ENCODE results near the gene ABHD6.
"Not testable (repeated sequence)": the region's sequence is repeated elsewhere in the genome, so short reads cannot be mapped to it uniquely, and the experiment has no call there.

The ABHD6 gene

DNA sequence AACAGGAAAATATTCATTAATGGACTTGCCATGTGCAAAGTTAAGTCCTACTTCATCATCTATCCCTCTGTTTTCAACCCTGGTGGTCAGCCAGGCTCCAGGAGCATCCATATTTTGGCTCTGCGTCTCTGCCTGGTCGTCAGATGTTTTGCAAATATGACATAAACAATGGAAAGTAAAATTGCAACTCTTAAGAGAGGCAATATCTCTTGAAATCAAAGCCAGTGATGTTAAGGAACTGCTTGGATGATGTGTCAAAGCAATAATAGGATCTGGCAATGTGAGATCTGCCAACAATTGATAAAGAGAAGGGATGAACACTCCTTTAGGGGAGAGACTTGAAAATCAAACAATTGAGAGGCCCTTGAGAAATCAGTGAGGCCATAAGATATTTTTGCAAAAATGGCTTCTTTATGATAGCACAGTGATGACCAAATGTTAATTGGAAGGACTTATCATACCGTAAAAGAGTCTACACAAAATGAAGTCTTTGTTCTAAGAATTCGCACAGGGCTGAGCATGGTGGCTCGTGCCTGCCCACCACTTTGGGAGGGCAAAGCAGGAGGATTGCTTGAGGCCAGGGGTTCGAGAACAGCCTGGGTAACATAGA lies 6.5 kb downstream of the ABHD6 start:
- no peak for DNase-seq (ENCODE audit: insufficient read length, low spot score)
- TF ChIP-seq POLR2A (IDR thresholded peaks at IDR 0.05; ENCODE audit: low read depth, low read length) = no peak

DNA sequence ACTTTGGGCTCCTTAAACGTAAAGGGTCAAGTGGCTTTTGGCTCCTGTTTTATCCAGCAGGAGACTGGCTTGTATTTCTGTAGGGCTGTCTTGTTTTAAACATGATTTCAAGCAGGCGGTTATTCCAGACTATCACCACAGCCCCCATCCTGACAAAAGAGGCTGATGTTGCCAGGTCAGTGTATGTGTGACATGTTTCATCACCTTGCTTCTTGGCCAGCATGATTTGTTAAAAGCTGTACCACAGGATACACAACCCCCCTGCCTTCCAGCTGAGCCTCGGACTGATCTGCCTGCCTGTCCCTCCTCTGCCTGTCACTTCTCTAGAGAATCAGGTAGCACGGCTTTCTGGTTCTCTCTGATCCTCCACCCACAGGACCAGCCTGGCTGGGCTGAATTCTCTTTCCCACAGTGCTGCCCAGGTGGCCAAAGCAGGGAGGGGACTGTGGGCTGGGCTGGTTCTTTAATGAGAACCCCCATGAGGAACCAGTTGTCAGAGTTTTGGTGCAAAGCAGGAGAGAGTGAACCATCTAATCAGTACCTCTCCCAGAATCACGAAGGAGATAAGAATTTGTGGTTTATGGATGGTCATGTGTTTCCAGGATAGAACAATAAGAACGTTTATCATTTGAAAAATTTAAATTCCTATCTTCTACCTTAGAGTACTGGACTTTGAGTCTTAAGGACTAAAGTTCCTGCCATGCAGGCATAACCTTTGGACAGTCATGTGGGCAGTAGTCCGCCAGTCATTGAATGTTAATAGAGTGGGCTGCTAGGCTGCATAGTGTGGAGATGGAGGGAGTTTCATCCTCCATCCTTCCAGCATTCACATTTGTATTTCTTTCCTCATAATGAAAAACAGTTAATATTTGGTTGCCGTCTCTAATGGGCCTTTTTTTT lies 8.8 kb downstream of the ABHD6 start:
- TF ChIP-seq POLR2A (IDR thresholded peaks at IDR 0.05; ENCODE audit: low read depth, low read length) = no peak
- DNase-seq (ENCODE audit: insufficient read length, low spot score) (no peak), FAIRE-seq (no peak)

More for the DNA sequence above, 6.5 kb downstream of the ABHD6 start:
- FAIRE-seq = no peak

GRCh38 chr3:58249358-58250092 lies 11.9 kb downstream of the ABHD6 start:
- FAIRE-seq (no peak), DNase-seq (ENCODE audit: insufficient read length, low spot score) (no peak)
- no peak for TF ChIP-seq POLR2A (IDR thresholded peaks at IDR 0.05; ENCODE audit: low read depth, low read length)

GRCh38 chr3:58250093-58250707 lies 12.6 kb downstream of the ABHD6 start:
- no peak for DNase-seq (ENCODE audit: insufficient read length, low spot score)
- no peak for FAIRE-seq
- no peak for TF ChIP-seq POLR2A (IDR thresholded peaks at IDR 0.05; ENCODE audit: low read depth, low read length)

DNA sequence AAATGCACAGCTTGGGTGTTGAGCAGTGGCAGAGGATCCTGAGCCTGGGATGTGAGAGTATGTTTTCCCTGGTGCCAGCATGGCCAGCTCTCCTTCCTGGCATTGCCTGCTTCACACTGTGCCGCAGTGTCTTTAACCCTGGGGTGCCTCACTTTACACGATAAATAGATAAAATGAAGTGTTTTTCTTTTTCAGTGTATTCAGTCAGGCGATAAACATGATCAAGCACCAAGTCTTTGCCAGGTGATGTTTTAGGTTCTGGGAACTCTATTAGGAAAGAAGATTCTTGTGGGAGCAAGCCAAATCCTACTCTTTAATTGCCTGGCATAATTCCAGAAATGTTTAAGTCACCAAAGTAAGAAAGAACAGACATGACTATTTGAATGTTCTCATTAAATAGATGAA lies 14.0 kb downstream of the ABHD6 start:
- no peak for TF ChIP-seq POLR2A (IDR thresholded peaks at IDR 0.05; ENCODE audit: low read depth, low read length)
- FAIRE-seq = no peak
- no peak for DNase-seq (ENCODE audit: insufficient read length, low spot score)

- FAIRE-seq (no peak), DNase-seq (ENCODE audit: insufficient read length, low spot score) (no peak)
- no peak for TF ChIP-seq POLR2A (IDR thresholded peaks at IDR 0.05; ENCODE audit: low read depth, low read length)
Measured at GRCh38 chr3:58254144-58254543, 16.6 kb downstream of the ABHD6 start.

GRCh38 chr3:58256061-58256460 lies 18.5 kb downstream of the ABHD6 start:
- TF ChIP-seq POLR2A (IDR thresholded peaks at IDR 0.05; ENCODE audit: low read depth, low read length) = no peak
- DNase-seq (ENCODE audit: insufficient read length, low spot score) (no peak), FAIRE-seq (no peak)

DNA sequence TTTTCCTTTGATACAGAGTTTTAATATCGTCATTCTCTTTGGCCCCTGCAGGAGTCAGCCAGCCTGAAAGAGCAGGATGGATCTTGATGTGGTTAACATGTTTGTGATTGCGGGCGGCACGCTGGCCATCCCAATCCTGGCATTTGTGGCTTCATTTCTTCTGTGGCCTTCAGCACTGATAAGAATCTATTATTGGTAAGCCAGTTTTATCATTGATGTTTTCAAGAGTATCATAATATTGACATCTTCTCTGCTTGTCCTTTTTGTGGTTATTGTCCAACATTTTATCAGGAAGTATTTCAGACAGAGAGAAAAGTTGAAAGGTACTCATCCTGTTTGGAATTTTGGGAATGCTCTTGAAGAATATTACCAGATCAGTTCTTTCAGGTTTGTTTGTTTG lies 18.9 kb downstream of the ABHD6 start:
- no peak for FAIRE-seq
- no peak for TF ChIP-seq POLR2A (IDR thresholded peaks at IDR 0.05; ENCODE audit: low read depth, low read length)
- no peak for DNase-seq (ENCODE audit: insufficient read length, low spot score)

DNA sequence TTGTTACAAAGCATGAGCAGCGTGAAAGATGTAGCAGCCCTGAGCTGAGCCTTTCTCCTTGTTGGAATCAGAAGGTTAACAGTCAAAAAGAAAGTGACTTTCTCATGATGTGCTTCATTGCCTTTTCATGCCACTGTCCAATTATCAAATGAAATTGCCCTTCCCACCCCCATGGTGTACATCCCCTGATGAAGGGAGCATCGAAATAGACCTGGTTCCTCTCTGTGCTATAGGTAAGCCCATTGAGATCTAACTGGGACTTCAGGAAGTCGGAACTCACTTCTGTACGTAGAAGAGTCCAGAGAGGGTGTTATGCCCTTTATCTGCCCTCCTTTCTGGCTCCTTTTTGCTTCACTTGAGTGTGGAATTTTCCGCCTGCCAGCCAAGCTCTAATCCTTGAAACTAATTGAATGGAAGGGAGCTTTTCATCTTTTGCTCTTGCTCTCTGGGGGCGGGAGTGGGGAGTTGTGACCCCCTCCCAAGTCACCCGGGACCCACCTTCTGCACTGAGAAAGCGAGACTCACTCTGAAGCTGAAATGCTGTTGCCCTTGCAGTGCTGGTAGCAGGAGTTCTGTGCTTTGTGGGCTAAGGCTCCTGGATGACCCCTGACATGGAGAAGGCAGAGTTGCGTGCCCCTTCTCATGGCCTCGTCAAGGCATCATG lies 20.9 kb downstream of the ABHD6 start:
- DNase-seq (ENCODE audit: insufficient read length, low spot score) (no peak), FAIRE-seq (no peak)
- TF ChIP-seq POLR2A (IDR thresholded peaks at IDR 0.05; ENCODE audit: low read depth, low read length) = no peak

GRCh38 chr3:58260261-58260731 lies 22.7 kb downstream of the ABHD6 start:
- no peak for TF ChIP-seq POLR2A (IDR thresholded peaks at IDR 0.05; ENCODE audit: low read depth, low read length)
- DNase-seq (ENCODE audit: insufficient read length, low spot score) (peak; percentile 70), FAIRE-seq (peak; percentile 97)

DNA sequence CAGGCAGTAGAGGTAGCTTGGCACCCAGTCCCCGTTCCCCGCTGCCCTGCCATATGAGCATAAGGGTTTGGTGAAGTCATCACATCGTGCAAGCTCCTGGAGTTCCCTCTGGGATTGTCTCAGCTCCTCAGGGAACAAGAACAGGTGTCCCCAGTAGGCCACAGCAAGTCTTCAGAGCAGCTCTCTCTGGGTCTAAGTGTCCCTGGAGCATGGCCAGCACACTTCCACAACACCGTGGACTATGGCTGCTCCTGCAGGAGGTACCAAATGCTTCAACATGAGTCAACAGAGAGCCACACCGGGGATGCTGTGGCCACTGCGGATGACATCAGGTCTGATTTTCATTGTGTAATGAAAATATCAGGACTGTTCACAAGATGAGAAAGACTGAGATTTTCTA lies 23.1 kb downstream of the ABHD6 start:
- TF ChIP-seq POLR2A (IDR thresholded peaks at IDR 0.05; ENCODE audit: low read depth, low read length) = no peak
- DNase-seq (ENCODE audit: insufficient read length, low spot score) (peak; percentile 66), FAIRE-seq (peak; percentile 27)

GRCh38 chr3:58261954-58262666 lies 24.5 kb downstream of the ABHD6 start:
- no peak for TF ChIP-seq POLR2A (IDR thresholded peaks at IDR 0.05; ENCODE audit: low read depth, low read length)
- FAIRE-seq (no peak), DNase-seq (ENCODE audit: insufficient read length, low spot score) (no peak)

DNA sequence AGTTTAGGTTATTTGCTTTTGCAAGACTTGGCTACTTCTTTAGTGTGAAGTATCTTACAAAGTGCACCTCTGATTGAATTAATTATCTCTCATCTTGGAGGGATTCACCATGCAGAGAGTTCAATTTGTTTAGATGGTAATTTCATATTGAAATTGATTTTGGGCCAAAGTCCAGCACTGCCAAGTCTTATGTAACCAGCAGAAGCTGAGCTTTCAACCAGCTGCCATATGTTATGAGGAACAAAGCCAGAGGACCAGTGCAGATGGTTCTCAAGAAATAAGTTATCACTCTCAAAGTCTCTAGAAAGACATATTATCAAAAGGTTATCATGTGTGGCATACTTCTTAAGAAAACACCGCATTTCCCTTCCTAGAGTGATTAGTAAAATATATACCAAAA lies 29.0 kb downstream of the ABHD6 start:
- DNase-seq (ENCODE audit: insufficient read length, low spot score) (no peak), FAIRE-seq (no peak)
- no peak for TF ChIP-seq POLR2A (IDR thresholded peaks at IDR 0.05; ENCODE audit: low read depth, low read length)

- not testable (repeated sequence) for DNase-seq (ENCODE audit: insufficient read length, low spot score); FAIRE-seq
Measured at GRCh38 chr3:58267543-58267942, 30.0 kb downstream of the ABHD6 start.
